Common myeloid progenitor, CD34-positive (primary cell): ENCODE data around the gene PSMD9.

ENCODE experiments used
- CTCF ChIA-PET: fragments of 350-600 bp; sonication (Branson Sonifier 250); formaldehyde crosslinking; loops from one replicate; lab custom pipeline; 2021; ENCODE audit warnings: antibody characterized with exemption; lab: Charles Lee
- POLR2A ChIA-PET: fragments of 350-600 bp; sonication (Branson Sonifier 250); formaldehyde crosslinking; loops from one replicate; lab custom pipeline; 2021; ENCODE audit warnings: antibody characterized with exemption; lab: Charles Lee
- DNase-seq, 3 donors: peaks; one replicate each; pipeline versions ENCODE4 v3.0.0 to v3.0.0-alpha.2; 2013
- H3K27ac ChIP-seq, 2 experiments: 1 replicate in 1 of 2; 2 replicates in 1 of 2; pipeline ENCODE4 v1.7.0; 2013; ENCODE audit warnings: inconsistent platforms in 2 of 2, low read length in 2 of 2, mild to moderate bottlenecking in 2 of 2, low read depth in 1 of 2, moderate library complexity in 1 of 2; ENCODE audit not compliant: severe bottlenecking in 2 of 2, insufficient read depth in 1 of 2, poor library complexity in 1 of 2
- H3K27me3 ChIP-seq, 5 experiments: replicated peaks in 2 of 5; 1 replicate in 3 of 5; 2 replicates in 2 of 5; pipeline versions ENCODE4 v1.6.1 to v1.7.0; 2013; ENCODE audit warnings: low read length in 4 of 5, mild to moderate bottlenecking in 2 of 5, moderate library complexity in 2 of 5, inconsistent platforms in 1 of 5; ENCODE audit not compliant: insufficient read depth in 5 of 5, control insufficient read depth in 4 of 5
- H3K36me3 ChIP-seq, 4 experiments: 1 replicate in 2 of 4; 2 replicates in 2 of 4; pipeline versions ENCODE4 v1.6.1 to v1.7.0; 2013; ENCODE audit warnings: low read length in 3 of 4, control low read depth in 1 of 4, mild to moderate bottlenecking in 1 of 4; ENCODE audit not compliant: control insufficient read depth in 4 of 4, insufficient read depth in 4 of 4
- H3K4me1 ChIP-seq, 4 experiments: 1 replicate in 3 of 4; 2 replicates in 1 of 4; pipeline versions ENCODE4 v1.6.1 to v1.7.1; 2013; ENCODE audit warnings: low read length in 3 of 4, mild to moderate bottlenecking in 3 of 4, control low read depth in 1 of 4, inconsistent platforms in 1 of 4, moderate library complexity in 1 of 4; ENCODE audit not compliant: control insufficient read depth in 4 of 4, insufficient read depth in 4 of 4; ENCODE audit errors: control extremely low read depth in 1 of 4
- H3K4me3 ChIP-seq, 7 experiments: 1 replicate in 4 of 7; 2 replicates in 3 of 7; pipeline versions ENCODE4 v1.5.1 to v1.7.0; 2013; ENCODE audit warnings: mild to moderate bottlenecking in 7 of 7, low read length in 6 of 7, moderate library complexity in 6 of 7, inconsistent platforms in 2 of 7, low read depth in 2 of 7, control low read depth in 1 of 7; ENCODE audit not compliant: insufficient read depth in 4 of 7, control insufficient read depth in 1 of 7; ENCODE audit errors: extremely low read depth in 1 of 7
- H3K9me3 ChIP-seq, 5 experiments: 1 replicate in 4 of 5; 2 replicates in 1 of 5; pipeline versions ENCODE4 v1.6.1 to v1.7.1; 2013; ENCODE audit warnings: low read length in 4 of 5, mild to moderate bottlenecking in 2 of 5, inconsistent platforms in 1 of 5, low read depth in 1 of 5, moderate library complexity in 1 of 5; ENCODE audit not compliant: control insufficient read depth in 4 of 5, insufficient read depth in 2 of 5; ENCODE audit errors: control extremely low read depth in 1 of 5
- WGBS: methylation state at CpG from one replicate; pipeline ENCODE4 v1.1.5; 2013; ENCODE audit not compliant: insufficient coverage; 5-methylcytosine and 5-hydroxymethylcytosine counted together

Gene PSMD9

DNA sequence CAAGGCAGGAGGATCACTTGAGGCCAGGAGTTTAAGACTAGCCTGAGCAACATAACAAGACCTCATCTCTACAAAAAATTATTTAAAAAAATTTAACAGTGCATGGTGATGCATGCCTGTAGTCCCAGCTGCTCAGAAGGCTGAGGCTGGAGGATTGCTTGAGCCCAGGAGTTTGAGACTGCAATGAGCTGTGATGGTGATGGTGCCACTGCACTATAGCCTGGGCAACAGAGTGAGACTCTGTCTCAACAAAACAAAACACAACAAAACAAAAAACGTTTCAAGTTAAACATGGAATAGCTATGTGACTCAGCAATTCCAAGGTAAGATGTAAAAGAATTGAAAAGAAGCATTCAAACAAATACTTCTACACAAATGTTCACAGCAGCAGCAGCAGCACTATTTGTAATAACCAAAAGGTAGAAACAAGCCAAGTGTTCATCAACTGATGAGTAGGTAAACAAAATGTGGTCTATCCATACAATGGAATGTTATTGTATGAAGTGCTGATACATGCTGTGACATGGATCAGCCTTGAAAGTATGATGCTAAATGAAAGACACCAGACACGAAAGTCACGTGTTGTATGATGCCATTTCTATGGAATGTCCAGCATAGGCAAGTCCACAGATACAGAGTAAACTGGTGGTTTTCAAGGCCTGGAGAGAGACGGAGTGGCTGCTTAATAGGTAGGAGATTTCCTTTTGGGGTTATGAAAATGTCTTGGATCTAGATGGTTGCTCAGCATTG lies 61.2 kb downstream of the PSMD9 start:
- H3K36me3 ChIP-seq, result no peaks in the 10 kb centered on the region
- ChIA-PET POLR2A (no interaction called here), CTCF (interaction anchor here (1.9 kb wide), 1 partner anchor 12 kb away, joined by 7 read pairs; no protein-coding TSS in a partner anchor)
- H3K27me3 ChIP-seq, result peaks cover 0 to 2% (median 0%) of the 10 kb centered on the region in 5 experiments
- no peaks in the 10 kb centered on the region for H3K4me1 ChIP-seq
- peaks cover 0 to 9% (median 0%) of the 10 kb centered on the region in 5 experiments for H3K9me3 ChIP-seq
- no peak overlapping the region for H3K4me3 ChIP-seq
- 90% methylated on average over 3 of the region's 4 CpGs for WGBS
- DNase-seq, result no peak
- H3K27ac ChIP-seq, result no peak overlapping the region

DNA sequence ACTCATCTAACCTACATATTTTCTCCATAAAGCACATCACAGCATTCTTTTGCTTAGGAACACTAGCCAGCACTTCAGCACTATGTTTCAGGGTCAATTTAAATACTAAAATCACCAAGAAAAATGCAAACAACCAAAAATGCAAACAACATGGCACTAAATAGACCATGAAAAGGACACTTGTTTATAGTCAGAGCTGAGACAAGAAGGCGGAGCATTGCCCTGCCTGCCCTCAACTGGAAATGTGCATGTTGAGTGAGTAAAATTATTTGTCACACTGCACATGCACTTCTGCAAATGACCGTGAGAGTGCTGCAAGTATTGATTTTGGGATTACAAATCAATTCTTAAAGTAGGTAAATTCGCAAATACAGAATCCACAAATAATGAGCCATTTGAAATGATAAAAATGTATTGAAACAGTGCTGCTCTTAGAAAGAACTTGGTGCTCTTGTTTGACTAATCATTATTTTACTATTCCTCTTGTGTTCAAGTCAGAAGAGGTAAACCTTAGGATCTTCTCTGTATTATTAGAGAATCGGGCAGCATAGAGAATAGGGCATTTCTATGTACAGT lies 64.6 kb downstream of the PSMD9 start:
- Histone ChIP-seq H3K27me3 (peaks cover 0 to 2% (median 0%) of the 10 kb centered on the region in 5 experiments), H3K9me3 (peaks cover 0 to 2% (median 0%) of the 10 kb centered on the region in 5 experiments), H3K36me3 (no peaks in the 10 kb centered on the region), H3K27ac (no peak overlapping the region), H3K4me3 (no peak overlapping the region), H3K4me1 (no peaks in the 10 kb centered on the region)
- ChIA-PET CTCF (interaction anchor here (2.0 to 2.3 kb wide), 2 partner anchors 11 to 159 kb away, joined by 4 to 5 read pairs; no protein-coding TSS in a partner anchor), POLR2A (no interaction called here)
- WGBS, result no CpG with 5 or more reads among the region's 4 CpGs
- no peak for DNase-seq

- Histone ChIP-seq H3K27ac (no peak overlapping the region), H3K36me3 (no peaks in the 10 kb centered on the region), H3K9me3 (peaks cover 0 to 2% (median 0%) of the 10 kb centered on the region in 5 experiments), H3K4me1 (no peaks in the 10 kb centered on the region), H3K27me3 (peaks cover 0 to 2% (median 0%) of the 10 kb centered on the region in 5 experiments), H3K4me3 (no peak overlapping the region)
- ChIA-PET CTCF (interaction anchor here (2.0 kb wide), 1 partner anchor 159 kb away, joined by 4 read pairs; no protein-coding TSS in a partner anchor), POLR2A (no interaction called here)
- WGBS, result 100% methylated on average over 1 of the region's 3 CpGs
- no peak for DNase-seq
Measured at GRCh38 chr12:121953695-121954094, 65.1 kb downstream of the PSMD9 start.

GRCh38 chr12:121955258-121956237 lies 67.0 kb downstream of the PSMD9 start:
- H3K4me1 ChIP-seq, result no peaks in the 10 kb centered on the region
- no peak overlapping the region for H3K4me3 ChIP-seq
- CTCF ChIA-PET, result interaction anchor here (0.8 to 1.1 kb wide), 3 partner anchors 9 to 47 kb away, joined by 3 read pairs; partner anchors contain the start of gene CFAP251
- H3K27ac ChIP-seq, result no peak overlapping the region
- DNase-seq, result peak; percentile 31 to 57 (median 53)
- peaks cover 0 to 2% (median 0%) of the 10 kb centered on the region in 5 experiments for H3K9me3 ChIP-seq
- peaks cover 0 to 2% (median 0%) of the 10 kb centered on the region in 5 experiments for H3K27me3 ChIP-seq
- H3K36me3 ChIP-seq, result no peaks in the 10 kb centered on the region
- 76% methylated on average over 12 of the region's 13 CpGs for WGBS
- POLR2A ChIA-PET, result no interaction called here

DNA sequence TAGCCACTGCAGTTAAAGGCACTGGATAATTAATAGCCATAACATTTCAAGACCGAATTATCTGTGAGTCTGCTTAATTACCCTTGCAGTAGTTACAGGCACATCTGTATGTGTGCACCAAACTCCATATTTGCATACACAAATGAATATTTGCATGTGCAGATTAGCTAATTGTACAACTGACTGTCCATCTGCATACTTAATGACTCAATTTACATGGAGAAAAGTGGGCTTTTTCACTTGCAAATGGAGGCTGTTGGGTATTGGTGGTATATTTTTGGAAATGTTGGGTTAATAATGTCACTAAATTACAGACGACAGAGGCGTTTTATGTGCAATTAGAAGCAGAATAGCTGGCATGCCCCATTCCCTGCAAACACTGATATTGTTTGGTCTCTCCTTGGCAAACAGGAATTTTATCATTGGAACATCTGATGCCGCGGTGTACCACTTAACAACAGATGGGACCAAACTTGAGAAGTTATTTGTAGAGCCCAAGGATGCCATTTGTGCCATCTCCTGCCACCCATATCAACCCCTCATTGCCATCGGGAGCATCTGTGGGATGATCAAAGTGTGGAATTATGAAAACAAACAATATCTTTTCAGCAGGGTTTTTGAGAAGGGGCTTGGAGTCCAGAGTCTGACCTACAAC lies 69.4 kb downstream of the PSMD9 start:
- H3K36me3 ChIP-seq, result no peaks in the 10 kb centered on the region
- no peak overlapping the region for H3K4me3 ChIP-seq
- H3K4me1 ChIP-seq, result no peaks in the 10 kb centered on the region
- ChIA-PET CTCF (interaction anchor here (0.6 to 1.4 kb wide), 2 partner anchors 11 to 28 kb away, joined by 3 to 5 read pairs; no protein-coding TSS in a partner anchor), POLR2A (no interaction called here)
- peaks cover 0 to 2% (median 0%) of the 10 kb centered on the region in 5 experiments for H3K9me3 ChIP-seq
- DNase-seq, result no peak
- H3K27me3 ChIP-seq, result peaks cover 0 to 2% (median 0%) of the 10 kb centered on the region in 5 experiments
- WGBS, result 97% methylated on average over 4 of the region's 6 CpGs
- H3K27ac ChIP-seq, result no peak overlapping the region

DNA sequence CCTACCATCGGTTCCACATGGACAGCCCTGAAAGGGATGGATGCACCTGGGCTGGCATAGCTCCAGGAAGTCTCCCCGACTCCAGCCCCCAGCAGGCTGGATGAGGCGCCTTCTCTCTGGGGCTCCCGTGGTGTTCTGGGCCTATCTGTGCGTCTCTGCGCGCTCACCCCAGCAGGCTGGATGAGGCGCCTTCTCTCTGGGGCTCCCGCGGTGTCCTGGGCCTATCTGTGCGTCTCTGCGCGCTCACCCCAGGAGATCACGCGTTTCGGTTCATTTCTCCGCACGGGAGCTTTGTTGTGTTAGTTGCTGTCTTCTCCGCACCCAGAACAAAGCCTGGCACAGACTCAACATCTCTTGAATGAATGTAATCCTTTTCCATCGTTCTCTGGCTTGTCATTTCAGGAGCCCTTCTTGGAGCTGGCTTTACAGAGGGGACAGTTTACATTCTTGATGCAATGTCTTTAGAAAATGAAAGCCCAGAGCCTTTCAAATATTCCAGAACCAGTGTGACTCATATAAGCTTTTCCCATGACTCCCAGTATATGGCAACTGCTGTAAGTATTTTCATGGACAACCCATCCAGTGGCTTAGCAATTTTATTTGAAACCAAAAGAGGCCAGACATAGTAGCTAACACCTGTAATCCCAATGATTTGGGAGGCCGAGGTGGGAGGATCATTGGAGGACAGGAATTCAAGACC lies 70.1 kb downstream of the PSMD9 start:
- Histone ChIP-seq H3K27ac (no peak overlapping the region), H3K9me3 (no peaks in the 10 kb centered on the region), H3K4me1 (no peaks in the 10 kb centered on the region), H3K4me3 (no peak overlapping the region), H3K36me3 (no peaks in the 10 kb centered on the region), H3K27me3 (no peaks in the 10 kb centered on the region)
- ChIA-PET POLR2A (no interaction called here), CTCF (interaction anchor here (0.6 to 1.4 kb wide), 4 partner anchors 11 to 62 kb away, joined by 3 to 5 read pairs (median 4); no protein-coding TSS in a partner anchor)
- WGBS, result 91% methylated on average over 20 of the region's 21 CpGs
- DNase-seq, result no peak
